RWPE1 (cell line): ENCODE results near the gene SLC12A8.

Source experiments
- CTCF ChIA-PET: fragments of 350-600 bp; sonication (Branson Sonifier 250); formaldehyde crosslinking; extraction: SDS; loops from one replicate; lab custom pipeline; 2021; lab: Yijun Ruan, JAX
- POLR2A ChIA-PET: fragments of 400-600 bp; formaldehyde crosslinking; extraction: SDS; loops from one replicate; lab custom pipeline; 2020; ENCODE audit warnings: antibody characterized with exemption; ENCODE audit not compliant: low non-redundant PET; lab: Yijun Ruan, JAX
- DNase-seq: peaks from one replicate; pipeline ENCODE4 v3.0.0; 2012; ENCODE audit warnings: low spot score
- H3K27ac ChIP-seq: fragments of 450-650 bp; 2 replicates; pipeline ENCODE4 v1.5.1; 2017
- CTCF ChIP-seq: fragments of 450-650 bp; conservative IDR thresholded peaks from 2 replicates; pipeline ENCODE4 v1.5.1; 2017; ENCODE audit warnings: low read depth, mild to moderate bottlenecking

The SLC12A8 gene

GRCh38 chr3:125175295-125176078 lies 37.1 kb downstream of the SLC12A8 start:
- H3K27ac ChIP-seq, result no peak overlapping the region
- DNase-seq, result no peak
- ChIA-PET POLR2A (no interaction called here), CTCF (no interaction called here)
- TF ChIP-seq CTCF, result no peak

- TF ChIP-seq CTCF, result no peak
- ChIA-PET CTCF (no interaction called here), POLR2A (no interaction called here)
- H3K27ac ChIP-seq, result no peak overlapping the region
- DNase-seq, result no peak
Observed at GRCh38 chr3:125172346-125172745, 40.2 kb downstream of the SLC12A8 start.

- ChIA-PET CTCF (interaction anchor here (0.7 kb wide), 1 partner anchor 364 kb away, joined by 4 read pairs; no protein-coding TSS in a partner anchor), POLR2A (no interaction called here)
- H3K27ac ChIP-seq, result no peak overlapping the region
- DNase-seq, result no peak
- TF ChIP-seq CTCF, result no peak
Observed at GRCh38 chr3:125168711-125169393, 43.7 kb downstream of the SLC12A8 start.

- H3K27ac ChIP-seq, result peak overlapping the region; percentile 70
- DNase-seq, result no peak
- TF ChIP-seq CTCF, result no peak
- CTCF ChIA-PET, result interaction anchor here (0.7 kb wide), 4 partner anchors 12 to 566 kb away, joined by 3 to 5 read pairs (median 4); no protein-coding TSS in a partner anchor
- POLR2A ChIA-PET, result interaction anchor here (0.6 kb wide), 1 partner anchor 11 kb away, joined by 3 read pairs; no protein-coding TSS in a partner anchor
Observed at GRCh38 chr3:125166599-125167136, 45.9 kb downstream of the SLC12A8 start.

GRCh38 chr3:125165948-125166553 lies 46.5 kb downstream of the SLC12A8 start:
- H3K27ac ChIP-seq, result peak overlapping the region; percentile 70
- DNase-seq, result no peak
- POLR2A ChIA-PET, result interaction anchor here (0.6 kb wide), 1 partner anchor 11 kb away, joined by 3 read pairs; no protein-coding TSS in a partner anchor
- TF ChIP-seq CTCF, result no peak
- CTCF ChIA-PET, result interaction anchor here (0.6 to 0.7 kb wide), 2 partner anchors 105 to 197 kb away, joined by 3 read pairs; no protein-coding TSS in a partner anchor
